Fibroblast of villous mesenchyme (primary cell): Measurements from ENCODE around the gene HOXD4. TPM values are rescaled to one million over a fixed set of nuclear protein-coding genes. Genes with fewer than 3 reads are reported as not detected.

Experiments
- DNase-seq: peaks from one replicate; pipeline ENCODE4 v3.0.0-alpha.2; 2010; ENCODE audit warnings: low read depth
- H3K4me3 ChIP-seq: 2 replicates; pipeline ENCODE4 v1.5.1; 2011; ENCODE audit warnings: low read depth, mild to moderate bottlenecking, low read length
- total RNA-seq: library from RNA; depleted of rRNA; stranded (reverse); fragments of >200 nt; gene quantifications from 2 replicates; pipeline ENCODE4 v1.2.3, GENCODE V29; 2012
- TF ChIP-seq, protein P1 (sequence below): IDR thresholded peaks from 2 replicates; pipeline ENCODE4 v1.5.1; 2012; ENCODE audit warnings: low read depth, mild to moderate bottlenecking, low read length; ENCODE audit not compliant: insufficient read depth

The HOXD4 gene
- total RNA-seq, 1 donor, result 7.8 TPM

DNA sequence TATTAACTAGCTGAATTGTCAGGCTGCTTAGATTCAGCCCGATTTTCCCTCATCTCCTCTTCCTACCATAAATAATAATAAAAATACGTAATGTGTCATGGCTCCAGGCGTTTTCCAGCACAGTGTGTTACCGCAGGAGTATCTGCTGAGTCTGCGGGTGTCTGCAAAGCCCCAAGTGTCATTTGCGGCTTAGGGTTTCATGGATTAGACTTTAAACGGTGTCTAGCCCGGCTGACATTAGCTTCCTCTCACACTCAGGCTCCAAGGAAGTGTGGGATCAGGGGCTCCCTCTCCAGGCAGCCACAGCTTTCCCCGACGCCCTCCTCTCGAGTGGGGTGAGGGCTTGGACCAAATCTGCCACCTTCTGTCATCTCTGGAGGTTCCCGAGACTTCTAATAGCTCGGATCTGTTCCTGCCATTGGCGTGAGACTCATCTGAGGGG, 23.1 kb downstream of the HOXD4 start:
- TF ChIP-seq, protein P1, sequence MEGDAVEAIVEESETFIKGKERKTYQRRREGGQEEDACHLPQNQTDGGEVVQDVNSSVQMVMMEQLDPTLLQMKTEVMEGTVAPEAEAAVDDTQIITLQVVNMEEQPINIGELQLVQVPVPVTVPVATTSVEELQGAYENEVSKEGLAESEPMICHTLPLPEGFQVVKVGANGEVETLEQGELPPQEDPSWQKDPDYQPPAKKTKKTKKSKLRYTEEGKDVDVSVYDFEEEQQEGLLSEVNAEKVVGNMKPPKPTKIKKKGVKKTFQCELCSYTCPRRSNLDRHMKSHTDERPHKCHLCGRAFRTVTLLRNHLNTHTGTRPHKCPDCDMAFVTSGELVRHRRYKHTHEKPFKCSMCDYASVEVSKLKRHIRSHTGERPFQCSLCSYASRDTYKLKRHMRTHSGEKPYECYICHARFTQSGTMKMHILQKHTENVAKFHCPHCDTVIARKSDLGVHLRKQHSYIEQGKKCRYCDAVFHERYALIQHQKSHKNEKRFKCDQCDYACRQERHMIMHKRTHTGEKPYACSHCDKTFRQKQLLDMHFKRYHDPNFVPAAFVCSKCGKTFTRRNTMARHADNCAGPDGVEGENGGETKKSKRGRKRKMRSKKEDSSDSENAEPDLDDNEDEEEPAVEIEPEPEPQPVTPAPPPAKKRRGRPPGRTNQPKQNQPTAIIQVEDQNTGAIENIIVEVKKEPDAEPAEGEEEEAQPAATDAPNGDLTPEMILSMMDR, result no peak
- DNase-seq, result peak; percentile 43

DNA sequence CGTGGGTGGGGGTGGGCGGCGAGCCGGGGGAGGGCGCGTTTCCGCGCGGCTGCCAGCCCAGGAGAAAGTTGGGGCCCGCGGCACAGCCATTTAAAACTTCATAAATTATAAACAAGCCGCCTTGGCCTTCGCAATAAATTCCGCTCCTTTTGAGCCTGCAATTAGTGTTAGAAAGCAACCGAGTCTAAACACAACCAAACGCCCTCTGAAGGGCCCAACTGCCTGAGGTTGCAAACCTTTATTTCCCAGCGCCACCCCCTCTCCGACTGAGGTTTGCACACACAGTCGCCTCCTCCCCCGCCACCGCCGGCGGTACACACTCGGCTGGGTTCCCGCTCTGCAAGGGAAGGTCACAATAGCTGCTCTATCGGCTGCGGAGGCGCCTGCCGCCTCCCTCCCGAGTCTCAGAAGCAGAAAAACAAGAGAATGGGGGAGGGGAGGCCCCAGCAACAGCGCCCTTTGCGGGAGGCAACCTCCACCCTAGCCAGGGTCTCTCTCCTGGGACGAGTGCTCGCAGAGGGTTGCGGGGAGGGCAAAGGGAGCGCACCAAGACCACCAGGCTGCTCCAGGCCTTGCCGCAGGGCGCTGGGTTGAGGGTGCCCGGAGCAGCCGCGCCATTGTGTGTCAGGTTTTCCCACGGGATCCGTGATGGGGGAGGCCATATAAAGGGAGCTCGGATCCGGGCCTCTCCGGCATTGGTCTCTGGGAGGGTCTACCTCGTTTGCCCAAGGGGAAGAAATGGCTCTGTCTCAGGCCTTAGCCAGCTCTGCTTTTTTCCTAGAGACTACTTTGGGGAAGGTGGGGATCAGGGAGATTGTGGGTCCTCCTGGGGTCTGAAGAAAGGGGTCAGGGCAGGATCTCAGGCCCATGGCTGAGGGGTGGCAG, 23.7 kb downstream of the HOXD4 start:
- TF ChIP-seq, protein P1, result no peak
- peak overlapping the region; percentile 9 for H3K4me3 ChIP-seq

More for the DNA sequence above, 23.1 kb downstream of the HOXD4 start:
- no peak overlapping the region for H3K4me3 ChIP-seq

GRCh38 chr2:176175709-176176607, 24.6 kb downstream of the HOXD4 start:
- DNase-seq, result no peak
- TF ChIP-seq, protein P1, result no peak
- no peak overlapping the region for H3K4me3 ChIP-seq

More for the DNA sequence above, 23.7 kb downstream of the HOXD4 start:
- DNase-seq, result no peak

GRCh38 chr2:176177580-176178037, 26.3 kb downstream of the HOXD4 start:
- DNase-seq, result no peak
- H3K4me3 ChIP-seq, result peak overlapping the region; percentile 54
- TF ChIP-seq, protein P1, result no peak

- H3K4me3 ChIP-seq, result peak overlapping the region; percentile 54
- peak; percentile 31 for DNase-seq
- TF ChIP-seq, protein P1, result no peak
Observed at GRCh38 chr2:176178038-176178756, 26.8 kb downstream of the HOXD4 start.

GRCh38 chr2:176178757-176179295, 27.5 kb downstream of the HOXD4 start:
- peak overlapping the region; percentile 54 for H3K4me3 ChIP-seq
- TF ChIP-seq, protein P1, result no peak
- peak; percentile 33 for DNase-seq
